Activated CD4-positive, alpha-beta T cell treated with anti-CD3 and anti-CD28 coated beads for 24 hours (primary cell): ENCODE measurements around the gene F8A2.
"Not testable (repeated sequence)": the region's sequence is repeated elsewhere in the genome, so short reads cannot be mapped to it uniquely, and the experiment has no call there.

Experiments
- DNase-seq, 2 donors: peaks; one replicate each; pipeline ENCODE4 v3.0.0-alpha.2; 2020; ENCODE audit warnings: low read depth in 2 of 2

The F8A2 gene

GRCh38 chrX:155381843-155382528, at the start of gene F8A2:
Gene F8A2 (plus strand): TSS chrX:155382095. CDS start chrX:155382115, 20 bp downstream.
- not testable (repeated sequence) for DNase-seq

- no peak for DNase-seq
Observed at GRCh38 chrX:155333544-155334100, 48.3 kb upstream of the F8A2 start.

GRCh38 chrX:155334486-155335336, 47.2 kb upstream of the F8A2 start, which contains the start of gene CLIC2:
Gene CLIC2 (minus strand): TSS chrX:155334614. CDS start chrX:155334427, 187 bp downstream.
- DNase-seq: no peak

- not testable (repeated sequence) for DNase-seq
Observed at GRCh38 chrX:155335337-155335712, 46.6 kb upstream of the F8A2 start.

GRCh38 chrX:155345689-155346088, 36.2 kb upstream of the F8A2 start:
- DNase-seq: not testable (repeated sequence)

GRCh38 chrX:155349448-155349847, 32.4 kb upstream of the F8A2 start:
- not testable (repeated sequence) for DNase-seq

GRCh38 chrX:155363712-155364111, 18.2 kb upstream of the F8A2 start:
- not testable (repeated sequence) for DNase-seq

GRCh38 chrX:155373777-155374458, 8.0 kb upstream of the F8A2 start:
- not testable (repeated sequence) for DNase-seq

GRCh38 chrX:155379802-155380201, 2.1 kb upstream of the F8A2 start:
- not testable (repeated sequence) for DNase-seq

GRCh38 chrX:155382529-155382967, 653 bp downstream of the F8A2 start:
- DNase-seq: not testable (repeated sequence)

- DNase-seq: no peak
Observed at GRCh38 chrX:155389634-155390033, 7.7 kb downstream of the F8A2 start.

- peak in 1 of 2 donors; percentile 0 for DNase-seq
Observed at GRCh38 chrX:155394747-155395276, 12.9 kb downstream of the F8A2 start.

GRCh38 chrX:155406429-155406828, 24.5 kb downstream of the F8A2 start:
- DNase-seq: no peak

GRCh38 chrX:155417769-155418168, 35.9 kb downstream of the F8A2 start:
- DNase-seq: no peak
